Lower leg skin (tissue), 3 donors: Measurements from ENCODE around the gene TXLNA.

Source experiments
- POLR2A ChIP-seq, 2 donors: fragments of 450-650 bp; IDR thresholded peaks; one replicate each; pipeline ENCODE4 v1.6.1; 2016 to 2017; ENCODE audit warnings: antibody characterized with exemption in 2 of 2, mild to moderate bottlenecking in 1 of 2, moderate library complexity in 1 of 2
- TF ChIP-seq, protein P1 (sequence below), 3 donors: fragments of 450-650 bp; IDR thresholded peaks; one replicate each; pipeline ENCODE4 v1.5.1; 2016; ENCODE audit warnings: antibody characterized with exemption in 3 of 3, mild to moderate bottlenecking in 3 of 3, moderate library complexity in 2 of 3

DNA sequence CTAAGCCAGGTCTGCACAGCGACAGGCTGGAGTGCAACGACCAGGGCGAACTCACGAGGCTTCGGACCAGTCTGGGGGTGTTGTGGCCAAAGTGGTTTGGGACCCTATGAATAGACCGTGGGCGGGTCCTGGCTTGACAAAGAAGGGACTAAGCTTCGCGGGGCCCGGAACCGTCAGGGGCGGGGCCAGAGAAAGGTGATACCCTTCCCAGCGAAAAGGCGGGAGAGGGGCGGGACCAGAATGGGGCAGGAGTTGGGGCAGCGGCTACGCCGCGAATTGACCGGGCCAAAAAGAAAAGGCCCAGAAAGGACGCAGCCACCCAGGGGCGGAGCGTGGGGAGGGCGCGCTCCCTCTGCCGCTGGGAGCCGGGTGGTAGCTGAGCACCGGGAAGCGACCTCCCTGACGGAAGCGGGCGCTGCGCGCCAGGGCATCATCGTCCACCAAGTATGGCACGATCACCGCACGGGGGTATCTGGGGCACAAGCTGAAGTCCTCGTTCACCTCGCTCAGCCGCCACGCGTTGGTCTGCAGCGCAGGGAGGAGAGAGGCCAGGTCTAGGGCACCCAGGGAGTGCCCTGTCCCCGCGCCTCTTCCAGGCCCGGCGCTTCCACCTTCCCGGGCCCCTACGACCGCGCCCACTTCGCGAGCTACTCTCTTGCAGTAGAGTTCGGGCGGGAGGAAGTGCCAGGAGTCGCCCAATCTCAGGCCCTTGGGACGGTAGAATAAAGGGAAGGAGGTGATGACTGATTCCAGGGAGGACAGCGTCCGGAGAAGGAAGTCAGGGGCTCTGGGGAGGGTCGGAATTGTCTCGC, 60.9 kb downstream of the TXLNA start:
- TF ChIP-seq, protein P1, sequence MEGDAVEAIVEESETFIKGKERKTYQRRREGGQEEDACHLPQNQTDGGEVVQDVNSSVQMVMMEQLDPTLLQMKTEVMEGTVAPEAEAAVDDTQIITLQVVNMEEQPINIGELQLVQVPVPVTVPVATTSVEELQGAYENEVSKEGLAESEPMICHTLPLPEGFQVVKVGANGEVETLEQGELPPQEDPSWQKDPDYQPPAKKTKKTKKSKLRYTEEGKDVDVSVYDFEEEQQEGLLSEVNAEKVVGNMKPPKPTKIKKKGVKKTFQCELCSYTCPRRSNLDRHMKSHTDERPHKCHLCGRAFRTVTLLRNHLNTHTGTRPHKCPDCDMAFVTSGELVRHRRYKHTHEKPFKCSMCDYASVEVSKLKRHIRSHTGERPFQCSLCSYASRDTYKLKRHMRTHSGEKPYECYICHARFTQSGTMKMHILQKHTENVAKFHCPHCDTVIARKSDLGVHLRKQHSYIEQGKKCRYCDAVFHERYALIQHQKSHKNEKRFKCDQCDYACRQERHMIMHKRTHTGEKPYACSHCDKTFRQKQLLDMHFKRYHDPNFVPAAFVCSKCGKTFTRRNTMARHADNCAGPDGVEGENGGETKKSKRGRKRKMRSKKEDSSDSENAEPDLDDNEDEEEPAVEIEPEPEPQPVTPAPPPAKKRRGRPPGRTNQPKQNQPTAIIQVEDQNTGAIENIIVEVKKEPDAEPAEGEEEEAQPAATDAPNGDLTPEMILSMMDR (IDR thresholded peaks at IDR 0.05), result no peak
- no peak for TF ChIP-seq POLR2A (IDR thresholded peaks at IDR 0.05)
